ENCODE measurements around the gene TREML4.
A peak's percentile ranks its signal among the peaks of the same experiment; 100 is the strongest.
"Not testable (repeated sequence)": the region's sequence is repeated elsewhere in the genome, so short reads cannot be mapped to it uniquely, and the experiment has no call there.

TREML4 gene

GRCh38 chr6:41208439-41209106 is 19.6 kb upstream of the TREML4 start:
- no peak for DNase-seq (ENCODE audit: low spot score)

DNA sequence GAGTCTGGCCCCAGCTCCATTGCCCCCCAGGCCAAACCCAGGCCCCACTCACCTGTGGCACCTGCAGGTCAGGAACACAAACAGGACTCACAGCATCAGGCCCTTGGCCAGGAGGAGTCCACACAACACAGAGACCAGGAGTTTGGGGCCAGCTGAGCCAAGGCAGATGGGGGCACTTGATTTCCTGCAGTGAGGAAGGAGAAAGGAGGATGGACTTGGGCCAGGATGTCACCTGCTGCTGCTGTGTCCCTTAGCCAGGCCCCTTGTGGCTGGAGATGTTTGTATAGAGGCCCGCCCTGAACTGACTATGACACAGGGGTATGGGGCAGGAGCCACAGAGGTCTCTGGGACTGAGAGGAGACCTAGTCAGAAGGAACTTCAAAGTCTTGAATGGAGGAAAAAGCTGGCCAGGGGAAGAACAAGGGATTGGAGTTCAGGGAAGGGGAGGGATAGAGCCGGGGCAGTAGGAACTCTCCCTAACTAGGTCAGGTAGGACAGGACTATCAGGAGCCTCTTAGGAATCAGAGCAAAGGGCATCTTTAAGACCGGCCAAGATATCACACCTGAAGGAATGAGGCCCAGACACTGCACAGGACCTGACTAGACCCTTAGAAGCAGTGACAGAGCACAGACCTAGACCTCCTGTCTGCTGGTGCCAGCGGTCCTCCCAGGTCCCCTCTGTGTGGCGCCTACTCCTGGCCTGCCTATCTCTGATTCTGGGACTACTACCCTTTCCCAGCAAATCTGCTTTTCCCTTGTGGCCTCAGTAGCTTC is 18.4 kb upstream of the TREML4 start:
- peak; percentile 59 for DNase-seq (ENCODE audit: low spot score)

GRCh38 chr6:41214559-41215238 is 13.4 kb upstream of the TREML4 start:
- DNase-seq (ENCODE audit: low spot score): no peak

GRCh38 chr6:41215777-41216176 is 12.4 kb upstream of the TREML4 start:
- DNase-seq (ENCODE audit: low spot score): no peak

DNA sequence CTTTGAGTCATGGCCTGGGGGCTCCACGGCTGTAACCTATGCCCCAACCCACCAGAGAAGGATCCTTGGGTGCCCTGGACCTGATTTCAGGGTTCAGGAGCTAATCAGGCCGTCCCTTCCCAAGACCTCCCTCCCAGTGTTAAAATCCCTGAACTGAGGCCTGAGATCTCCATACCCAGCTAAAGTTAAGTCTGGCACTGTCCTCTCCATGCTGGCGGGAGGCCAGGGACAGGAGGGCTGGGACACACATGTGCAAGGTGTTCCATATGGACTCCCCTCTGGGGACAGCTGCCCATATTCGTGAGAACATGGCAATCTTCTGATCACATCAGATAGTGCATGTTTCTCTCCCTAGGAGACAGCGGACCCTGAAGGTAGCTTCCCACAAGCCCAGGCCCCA is 11.5 kb upstream of the TREML4 start:
- no peak for DNase-seq (ENCODE audit: low spot score)

DNA sequence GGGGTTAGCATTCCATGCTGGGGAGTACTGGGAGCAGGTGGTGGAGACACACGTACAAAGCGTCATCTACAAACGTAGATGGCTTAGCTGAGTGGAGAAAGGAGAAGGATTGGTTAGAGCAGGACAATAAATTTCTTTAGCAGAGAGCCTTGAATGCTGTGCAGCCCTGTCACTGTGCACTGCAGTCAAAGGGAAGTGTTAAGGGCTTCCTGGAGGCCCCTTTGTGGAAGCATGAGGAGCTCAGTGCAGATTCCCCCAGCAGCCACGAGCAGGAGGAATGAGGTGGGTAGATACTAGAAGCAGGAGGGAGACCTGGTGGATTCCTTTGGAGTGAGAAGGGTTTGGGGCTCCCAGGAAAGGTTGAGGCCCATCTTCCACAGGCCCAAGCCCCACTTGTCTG is 6.1 kb upstream of the TREML4 start:
- no peak for DNase-seq (ENCODE audit: low spot score)

DNA sequence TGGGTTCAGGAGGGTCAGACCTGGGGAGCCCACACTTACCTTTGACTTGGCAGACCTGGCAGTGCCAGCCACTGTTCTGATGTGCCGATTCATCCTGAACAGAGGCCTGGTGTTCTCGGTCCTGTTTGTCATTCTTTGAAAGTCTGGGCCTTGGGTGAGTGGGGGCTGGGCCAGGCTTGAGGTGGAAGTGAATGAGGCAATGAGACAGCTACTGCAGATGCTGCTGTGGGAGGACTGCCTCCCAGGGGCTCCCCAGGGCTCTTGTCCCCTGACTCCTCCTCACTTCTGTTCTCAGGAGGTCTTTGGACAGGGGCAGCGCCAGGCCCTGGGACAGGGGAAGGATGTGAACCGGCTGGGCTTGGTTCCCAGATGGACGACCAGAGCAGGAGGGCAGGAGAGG is 5.6 kb upstream of the TREML4 start:
- DNase-seq (ENCODE audit: low spot score): no peak

GRCh38 chr6:41224800-41225199 is 3.3 kb upstream of the TREML4 start:
- DNase-seq (ENCODE audit: low spot score): no peak

DNA sequence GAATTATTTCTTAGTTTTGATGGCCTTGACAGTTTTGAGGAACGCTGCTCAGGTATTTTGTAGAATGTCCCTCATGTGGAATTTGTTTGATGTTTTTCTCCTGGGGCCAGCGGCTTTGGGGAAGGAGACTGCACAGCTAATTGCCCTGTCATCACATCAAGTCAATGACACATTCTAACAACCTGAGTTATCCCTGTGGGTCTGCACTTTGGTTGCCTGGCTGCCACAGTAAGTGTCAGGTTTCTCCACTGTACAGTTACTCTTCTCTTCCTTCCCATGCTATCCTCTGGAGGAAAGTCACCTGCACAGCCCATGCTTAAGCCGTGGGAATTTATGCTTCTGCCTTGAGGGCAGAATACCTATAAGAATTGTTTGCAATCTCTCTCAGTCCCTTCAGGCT is 1.4 kb upstream of the TREML4 start:
- DNase-seq (ENCODE audit: low spot score): no peak

GRCh38 chr6:41228616-41229015 is 467 bp downstream of the TREML4 start:
- no peak for DNase-seq (ENCODE audit: low spot score)

GRCh38 chr6:41229721-41230120 is 1.6 kb downstream of the TREML4 start:
- peak; percentile 51 for DNase-seq (ENCODE audit: low spot score)

DNA sequence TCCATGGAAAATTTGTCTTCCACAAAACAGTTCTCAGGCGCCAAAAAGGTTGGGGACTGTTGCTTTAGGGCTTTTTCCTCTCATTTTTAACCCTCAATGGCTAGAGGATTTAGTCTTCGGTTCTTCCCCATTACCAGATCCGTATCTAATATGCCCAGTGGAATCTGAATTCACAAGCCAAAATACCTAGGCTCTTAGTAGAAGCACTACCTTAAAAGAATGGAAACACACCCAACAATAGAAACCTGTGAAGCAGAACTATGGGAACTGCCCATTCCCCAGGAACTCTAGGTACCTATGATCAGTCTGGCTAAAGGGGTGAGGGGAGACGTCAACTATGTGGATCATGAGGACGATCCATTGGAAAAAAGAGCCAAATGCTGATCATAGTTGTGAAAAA is 3.1 kb downstream of the TREML4 start:
- no peak for DNase-seq (ENCODE audit: low spot score)

DNA sequence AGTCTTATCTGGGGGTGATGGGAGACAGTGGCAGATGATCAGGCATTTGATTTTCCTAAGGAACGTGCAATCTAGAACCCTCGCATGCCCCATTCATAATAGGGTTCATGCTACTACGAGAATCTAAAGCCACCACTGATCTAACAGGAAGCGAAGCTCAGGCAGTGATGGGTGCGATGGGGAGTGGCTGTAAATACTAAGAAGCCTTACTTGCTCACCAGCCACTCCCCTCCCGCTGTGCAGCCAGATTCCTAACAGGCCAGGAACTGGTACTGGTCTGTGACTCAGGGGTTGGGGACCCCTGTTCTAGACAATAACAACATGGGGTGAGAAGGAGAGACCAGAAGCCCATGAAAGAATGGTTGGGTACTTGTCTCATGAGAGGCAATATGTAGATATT is 4.5 kb downstream of the TREML4 start:
- DNase-seq (ENCODE audit: low spot score): no peak

DNA sequence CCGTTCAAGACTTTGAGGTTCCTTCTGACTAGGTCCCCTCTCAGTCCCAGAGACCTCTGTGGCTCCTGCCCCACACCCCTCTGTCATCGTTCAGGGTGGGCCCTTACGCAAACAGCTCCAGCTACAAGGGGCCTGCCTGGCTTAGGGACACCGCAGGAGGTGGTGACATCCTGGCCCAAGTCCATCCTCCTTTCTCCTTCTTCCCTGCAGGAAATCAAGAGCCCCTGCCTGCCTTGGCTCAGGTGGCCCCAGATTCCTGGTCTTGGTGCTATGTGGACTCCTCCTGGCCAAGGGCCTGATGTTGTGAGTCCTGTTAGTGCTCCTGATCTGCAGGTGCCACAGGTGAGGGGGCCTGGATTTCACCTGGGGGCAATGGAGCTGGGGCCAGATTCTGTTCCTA is 8.1 kb downstream of the TREML4 start:
- DNase-seq (ENCODE audit: low spot score): peak; percentile 28

DNA sequence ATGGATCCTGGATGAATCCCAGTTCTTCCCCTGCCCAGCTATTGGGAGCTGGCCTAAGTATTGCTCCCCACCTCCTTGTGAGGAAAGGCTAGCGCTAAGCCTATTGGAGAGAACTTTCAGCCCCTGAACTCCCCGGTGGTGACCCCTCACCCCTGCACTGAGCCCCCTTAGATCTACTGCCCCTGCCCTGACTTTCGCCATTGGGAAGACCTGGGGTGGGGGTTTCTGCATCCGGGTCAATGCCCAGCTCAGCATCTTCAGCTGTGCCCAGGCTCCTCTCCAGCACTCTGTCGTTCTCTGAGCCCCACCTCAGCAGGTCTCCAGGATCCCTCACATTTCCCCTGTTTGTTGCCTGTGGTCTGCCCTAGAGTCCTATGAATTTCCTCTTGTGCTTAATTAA is 9.0 kb downstream of the TREML4 start:
- DNase-seq (ENCODE audit: low spot score): no peak

DNA sequence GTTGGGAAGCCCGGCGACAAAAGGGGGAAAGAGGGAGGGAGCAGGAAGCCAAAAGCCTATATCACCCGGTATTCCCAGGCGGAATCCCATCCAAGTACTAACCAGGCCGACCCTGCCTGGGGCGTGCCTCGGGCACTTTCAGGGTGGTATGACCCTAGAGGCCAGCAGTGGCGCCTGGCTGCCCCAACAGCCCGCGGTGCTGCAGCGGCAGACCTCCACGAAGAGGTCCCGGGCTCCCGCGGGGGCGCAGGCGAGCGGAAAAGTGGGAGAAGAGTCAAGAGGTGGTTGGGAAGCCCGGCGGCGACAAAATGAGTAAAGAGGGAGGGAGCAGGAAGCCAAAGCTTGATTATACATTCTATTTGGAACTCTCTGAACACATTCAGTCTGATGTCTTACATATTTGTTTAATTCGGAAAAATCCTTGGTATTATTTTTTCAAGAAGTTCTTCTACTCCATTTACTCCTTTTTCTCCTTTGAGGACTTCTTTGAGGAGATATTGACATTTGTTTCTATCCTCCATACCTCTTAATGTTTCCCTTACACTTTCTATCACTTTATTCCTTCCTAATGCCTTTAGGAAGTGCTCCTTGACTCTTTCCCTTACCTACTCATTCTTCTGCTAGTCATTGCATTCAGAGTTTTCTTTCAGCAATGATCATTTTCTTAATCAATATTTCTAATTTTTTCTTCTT is 11.5 kb downstream of the TREML4 start:
- peak; percentile 49 for DNase-seq (ENCODE audit: low spot score)

DNA sequence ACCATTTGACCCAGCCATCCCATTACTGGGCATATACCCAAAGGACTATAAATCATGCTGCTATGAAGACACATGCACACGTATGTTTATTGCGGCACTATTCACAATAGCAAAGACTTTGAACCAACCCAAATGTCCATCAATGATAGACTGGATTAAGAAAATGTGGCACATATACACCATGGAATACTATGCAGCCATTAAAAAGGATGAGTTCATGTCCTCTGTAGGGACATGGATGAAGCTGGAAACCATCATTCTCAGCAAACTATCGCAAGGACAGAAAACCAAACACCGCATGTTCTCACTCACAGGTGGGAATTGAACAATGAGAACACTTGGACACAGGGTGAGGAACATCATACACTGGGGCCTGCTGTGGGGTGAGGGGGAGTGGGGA is 18.4 kb downstream of the TREML4 start:
- DNase-seq (ENCODE audit: low spot score): not testable (repeated sequence)

DNA sequence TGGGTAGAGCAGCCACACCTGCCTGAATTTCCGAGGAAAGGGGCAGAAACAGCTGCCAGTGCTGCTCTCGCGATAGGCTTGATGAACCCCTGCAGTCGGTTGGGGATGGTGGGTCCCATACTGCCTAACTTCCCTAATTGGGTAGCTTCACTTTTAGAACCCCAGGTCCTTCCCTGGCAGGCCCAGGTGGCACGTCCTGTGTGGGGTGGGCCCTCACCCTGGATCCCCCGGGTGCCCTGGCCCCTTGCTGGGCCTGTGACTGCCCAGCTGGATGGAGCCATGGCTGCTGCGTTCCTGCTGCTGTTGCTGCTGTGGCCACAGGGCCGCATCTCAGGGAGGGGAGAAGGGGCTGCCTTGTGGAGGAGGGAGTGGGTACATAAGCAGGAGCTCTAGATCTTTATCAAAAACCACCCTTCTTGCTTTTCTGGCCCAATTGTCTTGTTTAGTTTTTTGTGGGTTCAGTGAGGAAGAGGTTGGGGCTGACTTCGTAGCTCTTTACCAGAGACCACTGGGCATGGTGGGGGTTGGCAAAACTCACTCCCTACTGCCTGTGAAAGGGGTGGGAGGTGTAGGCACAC is 19.2 kb downstream of the TREML4 start:
- DNase-seq (ENCODE audit: low spot score): no peak

DNA sequence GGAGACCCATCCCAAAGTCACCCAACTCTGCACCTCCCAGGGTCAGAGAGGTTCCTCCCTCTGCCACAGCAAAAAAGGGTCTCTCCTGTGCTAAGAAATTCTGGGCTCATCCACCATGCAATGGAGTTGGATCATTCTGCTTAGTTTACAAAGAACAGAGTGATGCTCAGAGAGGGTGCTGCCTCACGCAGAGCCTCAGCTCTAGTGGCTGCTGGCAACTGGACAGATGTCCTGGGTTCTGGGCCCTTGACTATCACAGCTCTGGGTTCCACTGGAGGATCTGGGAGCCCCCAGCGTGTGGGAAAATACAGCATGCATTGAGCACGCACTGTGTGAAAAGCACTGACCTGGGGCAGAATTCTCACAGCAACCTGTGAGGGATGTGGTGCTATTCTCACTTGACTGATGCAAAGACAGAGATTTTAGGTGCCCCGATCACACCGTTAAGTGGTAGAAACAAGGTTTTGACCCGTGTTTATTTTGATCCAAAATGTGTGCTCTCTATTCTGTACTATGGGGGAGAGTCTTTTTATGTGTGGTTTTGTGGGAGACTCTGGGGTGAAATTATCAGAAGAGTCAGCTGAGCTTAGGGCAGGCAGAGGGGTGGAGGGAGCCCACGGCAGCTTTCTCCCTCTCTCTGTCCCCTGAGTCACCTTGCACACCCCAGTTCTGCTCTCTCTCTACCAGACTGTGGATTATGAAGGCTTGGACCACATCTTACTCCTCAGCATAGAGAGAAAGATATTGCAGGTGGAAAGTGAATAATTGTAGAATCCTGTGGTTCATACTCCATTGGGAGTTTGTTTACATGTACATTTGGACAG is 19.9 kb downstream of the TREML4 start:
- no peak for DNase-seq (ENCODE audit: low spot score)

DNA sequence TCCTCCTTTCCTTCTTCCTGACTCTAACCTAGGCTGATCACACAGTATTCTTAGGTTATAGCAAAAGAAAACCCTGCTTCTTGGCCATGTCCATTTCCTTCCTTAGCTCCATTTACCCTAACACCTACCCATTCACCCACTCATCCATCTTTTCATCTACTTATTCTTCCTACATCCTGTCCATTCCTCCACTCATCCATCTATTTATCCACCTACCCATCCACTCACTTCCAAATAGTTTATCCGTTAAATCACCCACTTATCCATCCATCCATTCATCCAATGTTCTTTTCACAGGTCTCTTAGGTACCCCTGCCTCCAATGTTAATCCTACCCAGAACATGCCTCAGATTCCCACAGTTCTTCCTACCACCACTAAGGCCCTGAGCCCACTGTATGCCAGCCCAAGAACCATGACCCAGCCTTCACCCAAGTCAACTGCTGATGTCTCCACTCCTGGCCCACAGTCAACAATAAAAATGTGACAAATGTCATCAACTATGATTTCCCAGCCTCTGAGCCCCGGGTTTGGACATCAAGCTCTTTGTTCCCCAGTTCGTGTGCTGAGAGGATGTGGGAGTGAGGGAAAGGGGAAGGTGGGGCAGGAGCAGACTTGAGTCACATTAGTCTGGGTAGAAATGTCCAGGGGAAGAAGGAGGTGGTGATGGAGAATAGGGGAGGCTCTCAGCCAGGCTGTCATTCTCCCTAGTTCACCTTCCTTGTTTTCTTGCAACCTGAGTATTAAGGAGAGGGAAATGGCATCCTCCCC is 24.4 kb downstream of the TREML4 start:
- DNase-seq (ENCODE audit: low spot score): no peak

- DNase-seq (ENCODE audit: low spot score): no peak
These were observed 27.0 kb downstream of the TREML4 start for GRCh38 chr6:41255110-41255509.
